MM.1S (cell line): ENCODE measurements around the gene PSMC3IP.
"Not testable (repeated sequence)": the region's sequence is repeated elsewhere in the genome, so short reads cannot be mapped to it uniquely, and the experiment has no call there.

Experiments
- DNase-seq: peaks from one replicate; pipeline ENCODE4 v3.0.0-alpha.2; 2015
- H2AFZ ChIP-seq: fragments of 300-600 bp; sonication (generic); 2 replicates; pipeline ENCODE4 v1.6.0; 2016; ENCODE audit warnings: antibody characterized with exemption, low read length
- H3F3A ChIP-seq: fragments of 300-600 bp; sonication (generic); 2 replicates; pipeline ENCODE4 v1.6.1; 2016; ENCODE audit warnings: mild to moderate bottlenecking, antibody characterized with exemption, low read length, moderate library complexity, mixed read lengths; ENCODE audit not compliant: insufficient read depth
- H3K27ac ChIP-seq: fragments of 300-600 bp; sonication (generic); 2 replicates; pipeline ENCODE4 v1.5.1; 2016; ENCODE audit warnings: mild to moderate bottlenecking, low read length
- H3K27me3 ChIP-seq: fragments of 300-600 bp; sonication (generic); replicated peaks from 2 replicates; pipeline ENCODE4 v1.6.0; 2016; ENCODE audit warnings: low read length; ENCODE audit not compliant: insufficient read depth
- H3K36me3 ChIP-seq: fragments of 300-600 bp; sonication (generic); replicated peaks from 2 replicates; pipeline ENCODE4 v1.6.1; 2016; ENCODE audit warnings: mild to moderate bottlenecking, low read length, mixed read lengths; ENCODE audit not compliant: insufficient read depth
- H3K4me1 ChIP-seq: fragments of 300-600 bp; sonication (generic); 2 replicates; pipeline ENCODE4 v1.6.1; 2016; ENCODE audit warnings: low read length, mixed read lengths
- H3K4me2 ChIP-seq: fragments of 300-600 bp; sonication (generic); 2 replicates; pipeline ENCODE4 v1.6.0; 2016; ENCODE audit warnings: low read depth, low read length
- H3K4me3 ChIP-seq: fragments of 300-600 bp; sonication (generic); 2 replicates; pipeline ENCODE4 v1.5.1; 2016; ENCODE audit warnings: low read length, mixed read lengths
- H3K79me2 ChIP-seq: fragments of 300-600 bp; sonication (generic); 2 replicates; pipeline ENCODE4 v1.6.1; 2016; ENCODE audit warnings: mixed run types, low read length, mixed read lengths
- H3K9ac ChIP-seq: fragments of 300-600 bp; sonication (generic); 2 replicates; pipeline ENCODE4 v1.6.1; 2016; ENCODE audit warnings: low read length, mixed read lengths
- H3K9me2 ChIP-seq: fragments of 300-600 bp; sonication (generic); replicated peaks from 2 replicates; pipeline ENCODE4 v1.6.1; 2016; ENCODE audit warnings: mild to moderate bottlenecking, low read length, mixed read lengths; ENCODE audit not compliant: insufficient read depth
- H3K9me3 ChIP-seq: fragments of 300-600 bp; sonication (generic); replicated peaks from 2 replicates; pipeline ENCODE4 v1.6.1; 2016; ENCODE audit warnings: mild to moderate bottlenecking, low read length, mixed read lengths; ENCODE audit not compliant: insufficient read depth
- H4K20me1 ChIP-seq: fragments of 300-600 bp; sonication (generic); 2 replicates; pipeline ENCODE4 v1.6.1; 2016; ENCODE audit warnings: mild to moderate bottlenecking, low read length, moderate library complexity, mixed read lengths; ENCODE audit not compliant: insufficient read depth
- CTCF ChIP-seq: fragments of 300-600 bp; sonication (generic); IDR thresholded peaks from 2 replicates; pipeline ENCODE4 v1.5.1; 2016; ENCODE audit warnings: antibody characterized with exemption, low read length, mixed read lengths
- EZH2 ChIP-seq: fragments of 300-600 bp; sonication (generic); optimal IDR thresholded peaks from 2 replicates; pipeline ENCODE3; 2017; ENCODE audit warnings: low read depth, mild to moderate bottlenecking, antibody characterized with exemption, low read length, mixed read lengths
- EZH2phosphoT487 ChIP-seq: fragments of 300-600 bp; sonication (generic); IDR thresholded peaks from 2 replicates; pipeline ENCODE4 v1.6.1; 2018; ENCODE audit warnings: antibody characterized with exemption, low read length

The PSMC3IP gene

GRCh38 chr17:42554250-42555121 is 23.0 kb downstream of the PSMC3IP start:
- H4K20me1 ChIP-seq: no peaks in the 10 kb centered on the region
- H3K9ac ChIP-seq: peak overlapping the region; percentile 66
- peak overlapping the region; percentile 83 for H3K4me2 ChIP-seq
- H3K79me2 ChIP-seq: peaks cover 10% of the 10 kb centered on the region
- H3K9me2 ChIP-seq: no peaks in the 10 kb centered on the region
- no peaks in the 10 kb centered on the region for H3K36me3 ChIP-seq
- no peaks in the 10 kb centered on the region for H3F3A ChIP-seq
- peak overlapping the region; percentile 86 for H3K4me3 ChIP-seq
- no peak for TF ChIP-seq CTCF
- no peak for TF ChIP-seq EZH2
- no peak for TF ChIP-seq EZH2phosphoT487
- no peaks in the 10 kb centered on the region for H3K27me3 ChIP-seq
- H3K9me3 ChIP-seq: no peaks in the 10 kb centered on the region
- DNase-seq: peak; percentile 79
- no peaks in the 10 kb centered on the region for H3K4me1 ChIP-seq
- H3K27ac ChIP-seq: peak overlapping the region; percentile 6; the same call in 1 of the 2 replicates
- H2AFZ ChIP-seq: peak overlapping the region; percentile 76

- TF ChIP-seq CTCF: no peak
- TF ChIP-seq EZH2: no peak
- no peak for TF ChIP-seq EZH2phosphoT487
- peak overlapping the region; percentile 76; the same call in 1 of the 2 replicates for H2AFZ ChIP-seq
- no peaks in the 10 kb centered on the region for H3K27me3 ChIP-seq
- H3K4me2 ChIP-seq: peak overlapping the region; percentile 83
- no peaks in the 10 kb centered on the region for H3K36me3 ChIP-seq
- 0 out of 2 replicates have a peak, but pooled peaks cover 3% of the 10 kb centered on the region for H3K4me1 ChIP-seq
- H3K9me3 ChIP-seq: no peaks in the 10 kb centered on the region
- H3K9ac ChIP-seq: peak overlapping the region; percentile 66; the same call in 1 of the 2 replicates
- DNase-seq: no peak
- H4K20me1 ChIP-seq: no peaks in the 10 kb centered on the region
- peak overlapping the region; percentile 86 for H3K4me3 ChIP-seq
- H3F3A ChIP-seq: no peaks in the 10 kb centered on the region
- no peaks in the 10 kb centered on the region for H3K9me2 ChIP-seq
- H3K79me2 ChIP-seq: peaks cover 10% of the 10 kb centered on the region
- H3K27ac ChIP-seq: no peak overlapping the region
These were observed 23.7 kb downstream of the PSMC3IP start for GRCh38 chr17:42553866-42554249.

- H3K4me3 ChIP-seq: no peak overlapping the region
- H3K79me2 ChIP-seq: peaks cover 10% of the 10 kb centered on the region
- no peak for DNase-seq
- no peaks in the 10 kb centered on the region for H3K9me3 ChIP-seq
- H2AFZ ChIP-seq: no peak overlapping the region
- 0 out of 2 replicates have a peak, but pooled peaks cover 4% of the 10 kb centered on the region for H3K4me1 ChIP-seq
- H3K27ac ChIP-seq: no peak overlapping the region
- no peaks in the 10 kb centered on the region for H4K20me1 ChIP-seq
- no peaks in the 10 kb centered on the region for H3K9me2 ChIP-seq
- H3F3A ChIP-seq: no peaks in the 10 kb centered on the region
- TF ChIP-seq EZH2 (no peak), EZH2phosphoT487 (no peak), CTCF (no peak)
- H3K9ac ChIP-seq: no peak overlapping the region
- no peaks in the 10 kb centered on the region for H3K27me3 ChIP-seq
- H3K4me2 ChIP-seq: no peak overlapping the region
- no peaks in the 10 kb centered on the region for H3K36me3 ChIP-seq
These were observed 24.2 kb downstream of the PSMC3IP start for GRCh38 chr17:42553161-42553818.

- H3K36me3 ChIP-seq, H3K4me3 ChIP-seq, H3K9me3 ChIP-seq, H3K9me2 ChIP-seq, H2AFZ ChIP-seq, H3K79me2 ChIP-seq, DNase-seq, H4K20me1 ChIP-seq, H3F3A ChIP-seq, H3K27ac ChIP-seq, H3K27me3 ChIP-seq, H3K4me1 ChIP-seq, H3K9ac ChIP-seq: not testable (repeated sequence)
- H3K4me2 ChIP-seq: peak within 1 kb of the TSS; percentile 83; the same call in 1 of the 2 replicates
These were observed 24.8 kb downstream of the PSMC3IP start, which contains the start of gene HSD17B1 for GRCh38 chr17:42552736-42553135. TSS of gene HSD17B1 (plus strand) at chr17:42552923. CDS start at chr17:42552934, 11 bp downstream.
